HFFc6 (cell line): Measurements from ENCODE around the gene TMEM11. TPM values are rescaled to one million over a fixed set of nuclear protein-coding genes. Genes with fewer than 3 reads are reported as not detected.

Experiments used
- DNase-seq: peaks from one replicate; pipeline ENCODE4 v3.0.0-alpha.2; 2018
- H3K27ac Mint-ChIP-seq: 2 replicates; pipeline ENCODE4 v1.8.0; 2020; ENCODE audit warnings: mild to moderate bottlenecking, mixed read lengths
- H3K27me3 Mint-ChIP-seq: 2 replicates; pipeline ENCODE4 v1.8.0; 2021; ENCODE audit warnings: mild to moderate bottlenecking, moderate library complexity, mixed read lengths; ENCODE audit not compliant: insufficient read depth
- H3K36me3 Mint-ChIP-seq: 2 replicates; pipeline ENCODE4 v1.8.0; 2021; ENCODE audit warnings: low read depth, mixed read lengths
- H3K4me1 Mint-ChIP-seq: 2 replicates; pipeline ENCODE4 v1.8.0; 2020; ENCODE audit warnings: low read depth, mixed read lengths
- H3K4me3 Mint-ChIP-seq: 2 replicates; pipeline ENCODE4 v1.8.0; 2020; ENCODE audit warnings: mild to moderate bottlenecking, moderate library complexity, mixed read lengths
- H3K9me3 Mint-ChIP-seq: 2 replicates; pipeline ENCODE4 v1.8.0; 2020; ENCODE audit warnings: mild to moderate bottlenecking, mixed read lengths
- total RNA-seq, 6 experiments: library from RNA; stranded (reverse); fragmentation: NEBNext Ultra II Directional; extraction: Animal tissue kit (Norgen Biotek cat#: 25700); gene quantifications; 2 replicates in 1 of 6; 3 replicates in 5 of 6; pipeline ENCODE4 v1.2.3, GENCODE V29; 2021
- TF ChIP-seq, protein P1 (sequence below): fragments of 200-600 bp; sonication (generic); IDR thresholded peaks from 2 replicates; pipeline ENCODE4 v1.5.0; 2021; ENCODE audit warnings: antibody characterized with exemption, mild to moderate bottlenecking

The TMEM11 gene
- total RNA-seq, 6 experiments from 2014 or later: 32.5 to 37.6 (median 33.9) TPM

DNA sequence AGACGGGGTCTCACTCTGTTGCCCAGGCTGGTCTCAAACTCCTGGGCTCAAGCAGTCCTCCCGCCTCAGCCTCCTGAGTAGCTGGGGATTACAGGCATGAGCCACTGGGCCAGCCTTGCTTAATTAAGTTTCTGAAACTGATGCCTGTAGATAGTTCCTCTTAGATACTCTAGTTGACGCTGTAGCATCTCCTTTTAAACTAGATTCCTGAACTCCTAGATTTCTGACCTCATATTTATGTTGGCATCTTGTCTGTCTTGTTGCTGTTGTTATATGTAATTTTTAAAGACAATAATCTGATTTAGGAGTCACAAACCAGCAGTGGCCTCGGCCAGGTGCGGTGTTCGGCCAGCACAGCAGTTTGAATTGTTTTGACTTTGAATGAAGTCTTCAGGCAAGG lies 49.7 kb downstream of the TMEM11 start:
- Mint-ChIP-seq H3K27me3 (no peaks in the 10 kb centered on the region; the same call in 1 of the 2 replicates), H3K9me3 (no peaks in the 10 kb centered on the region), H3K36me3 (no peaks in the 10 kb centered on the region), H3K27ac (no peak overlapping the region), H3K4me3 (no peak overlapping the region), H3K4me1 (peaks cover 40% of the 10 kb centered on the region)
- TF ChIP-seq, protein P1, sequence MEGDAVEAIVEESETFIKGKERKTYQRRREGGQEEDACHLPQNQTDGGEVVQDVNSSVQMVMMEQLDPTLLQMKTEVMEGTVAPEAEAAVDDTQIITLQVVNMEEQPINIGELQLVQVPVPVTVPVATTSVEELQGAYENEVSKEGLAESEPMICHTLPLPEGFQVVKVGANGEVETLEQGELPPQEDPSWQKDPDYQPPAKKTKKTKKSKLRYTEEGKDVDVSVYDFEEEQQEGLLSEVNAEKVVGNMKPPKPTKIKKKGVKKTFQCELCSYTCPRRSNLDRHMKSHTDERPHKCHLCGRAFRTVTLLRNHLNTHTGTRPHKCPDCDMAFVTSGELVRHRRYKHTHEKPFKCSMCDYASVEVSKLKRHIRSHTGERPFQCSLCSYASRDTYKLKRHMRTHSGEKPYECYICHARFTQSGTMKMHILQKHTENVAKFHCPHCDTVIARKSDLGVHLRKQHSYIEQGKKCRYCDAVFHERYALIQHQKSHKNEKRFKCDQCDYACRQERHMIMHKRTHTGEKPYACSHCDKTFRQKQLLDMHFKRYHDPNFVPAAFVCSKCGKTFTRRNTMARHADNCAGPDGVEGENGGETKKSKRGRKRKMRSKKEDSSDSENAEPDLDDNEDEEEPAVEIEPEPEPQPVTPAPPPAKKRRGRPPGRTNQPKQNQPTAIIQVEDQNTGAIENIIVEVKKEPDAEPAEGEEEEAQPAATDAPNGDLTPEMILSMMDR: no peak
- DNase-seq: no peak

DNA sequence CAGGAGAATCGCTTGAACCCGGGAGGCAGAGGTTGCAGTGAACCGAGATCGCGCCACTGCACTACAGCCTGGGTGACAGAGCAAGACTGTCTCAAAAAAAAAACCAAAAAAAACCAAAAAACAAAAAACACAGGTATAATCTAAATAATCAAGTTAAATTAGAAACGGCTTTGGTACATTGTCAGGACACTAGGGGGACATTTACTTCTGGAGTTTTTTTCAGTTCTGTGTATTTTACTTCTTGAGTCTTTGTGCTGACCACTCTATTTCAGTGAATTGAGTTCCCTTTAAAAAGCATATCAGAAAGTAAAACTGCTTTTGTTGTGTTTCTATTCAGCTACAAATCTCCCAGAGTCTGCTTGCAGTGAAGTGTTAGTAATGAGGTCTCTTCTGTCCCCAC lies 50.9 kb downstream of the TMEM11 start:
- no peaks in the 10 kb centered on the region for H3K36me3 Mint-ChIP-seq
- TF ChIP-seq, protein P1: peak; percentile 59
- H3K4me3 Mint-ChIP-seq: no peak overlapping the region
- DNase-seq: no peak
- peak overlapping the region; percentile 93 for H3K27ac Mint-ChIP-seq
- peaks cover 40% of the 10 kb centered on the region for H3K4me1 Mint-ChIP-seq
- H3K27me3 Mint-ChIP-seq: no peaks in the 10 kb centered on the region
- no peaks in the 10 kb centered on the region for H3K9me3 Mint-ChIP-seq

DNA sequence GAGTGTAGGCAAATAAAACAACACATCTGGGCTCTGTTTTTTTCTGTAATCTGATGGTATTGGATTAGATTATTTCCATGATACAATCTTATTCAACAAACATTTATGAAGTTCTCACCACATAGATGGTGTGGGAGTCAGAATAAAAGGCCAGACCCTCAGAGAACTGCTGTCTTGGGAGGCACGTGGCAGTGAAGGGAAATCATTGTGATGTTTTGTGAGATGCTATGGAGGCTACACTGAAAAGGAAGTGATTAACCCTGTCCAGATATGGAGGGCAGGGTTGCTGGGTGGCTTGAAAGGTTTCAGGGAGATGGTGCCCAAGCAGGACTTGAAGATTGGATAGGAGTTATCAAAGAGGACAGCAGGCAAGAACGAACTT lies 51.6 kb downstream of the TMEM11 start:
- Mint-ChIP-seq H3K27ac (peak overlapping the region; percentile 93), H3K4me3 (peak overlapping the region; percentile 78), H3K9me3 (no peaks in the 10 kb centered on the region), H3K27me3 (no peaks in the 10 kb centered on the region), H3K36me3 (no peaks in the 10 kb centered on the region), H3K4me1 (peaks cover 36% of the 10 kb centered on the region)
- DNase-seq: no peak
- TF ChIP-seq, protein P1: no peak

DNA sequence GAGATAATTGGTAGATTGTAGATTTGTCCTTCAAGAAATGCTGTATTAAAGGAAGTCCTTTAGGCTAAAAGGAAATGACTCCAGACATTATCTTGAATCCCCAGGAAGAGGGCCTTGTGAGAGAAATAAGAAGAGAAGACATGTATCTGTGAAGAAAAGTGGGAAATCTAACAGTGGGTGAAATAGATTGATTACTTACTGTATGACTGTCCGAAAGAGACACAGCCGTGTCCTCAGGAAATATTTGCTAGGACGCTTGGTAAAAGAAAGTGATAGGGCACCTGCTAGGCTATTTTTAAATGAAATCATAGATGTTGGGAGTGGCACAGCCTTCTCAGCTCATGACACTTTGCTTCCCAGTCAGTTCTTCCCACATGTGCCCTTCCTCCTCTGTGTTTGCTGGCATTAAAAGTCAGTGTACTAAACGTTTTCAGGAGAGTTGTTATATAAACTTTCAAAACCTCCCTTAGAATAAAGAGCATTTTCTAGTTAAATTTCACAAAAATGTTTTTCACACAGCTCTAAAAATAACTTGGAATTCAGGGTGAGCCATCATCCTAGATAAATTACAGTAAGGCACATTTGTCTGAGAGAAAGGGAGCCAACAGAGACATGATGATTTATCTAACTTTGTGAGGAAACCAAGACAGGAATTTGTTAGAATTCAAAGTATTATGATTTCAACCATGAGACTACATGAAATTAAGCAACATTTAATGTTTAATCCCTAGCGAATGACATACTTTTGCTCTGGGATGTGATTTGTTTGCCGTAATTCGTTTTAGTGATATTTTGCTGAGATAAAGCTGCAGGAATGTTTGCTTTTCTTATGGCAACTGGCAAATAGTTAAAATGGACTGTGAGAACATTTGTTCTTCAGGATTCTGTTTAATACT lies 52.2 kb downstream of the TMEM11 start:
- Mint-ChIP-seq H3K4me3 (peak overlapping the region; percentile 78), H3K36me3 (no peaks in the 10 kb centered on the region), H3K9me3 (no peaks in the 10 kb centered on the region), H3K27me3 (no peaks in the 10 kb centered on the region), H3K27ac (peak overlapping the region; percentile 93), H3K4me1 (peaks cover 29% of the 10 kb centered on the region)
- TF ChIP-seq, protein P1: no peak
- DNase-seq: peak; percentile 81

DNA sequence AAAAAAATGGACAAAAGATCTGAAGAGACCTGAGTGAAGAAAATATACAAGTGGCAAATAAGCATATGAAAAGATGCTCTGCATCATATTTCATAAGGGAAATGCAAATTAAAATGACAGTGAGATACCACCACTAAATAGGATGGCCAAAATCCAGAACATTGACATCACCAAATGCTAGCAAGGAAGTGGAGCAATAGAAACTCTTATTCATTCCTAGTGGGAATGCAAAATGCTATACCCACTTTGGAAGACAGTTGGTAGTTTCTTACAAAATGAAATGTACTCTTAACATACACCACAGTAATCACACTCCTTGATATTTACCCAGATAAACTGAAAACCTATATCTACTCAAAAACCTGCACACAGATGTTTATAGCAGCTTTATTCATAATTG lies 53.6 kb downstream of the TMEM11 start:
- Mint-ChIP-seq H3K36me3 (no peaks in the 10 kb centered on the region), H3K27me3 (no peaks in the 10 kb centered on the region), H3K4me1 (peaks cover 26% of the 10 kb centered on the region), H3K4me3 (no peak overlapping the region), H3K9me3 (no peaks in the 10 kb centered on the region), H3K27ac (peak overlapping the region; percentile 93; the same call in 1 of the 2 replicates)
- TF ChIP-seq, protein P1: no peak
- no peak for DNase-seq
